HG02852 (cell line): Measurements from ENCODE around the gene ADCY5.

Experiments used
- ATAC-seq: cut with Tn5 transposase; IDR thresholded peaks from one replicate; pipeline ENCODE4 v1.9.1; 2021; ENCODE audit warnings: mild to moderate bottlenecking, moderate library complexity; ENCODE audit not compliant: unreplicated experiment

The ADCY5 gene

GRCh38 chr3:123388811-123389627 is 59.9 kb downstream of the ADCY5 start:
- no peak for ATAC-seq

- ATAC-seq = no peak
These were observed 60.8 kb downstream of the ADCY5 start for GRCh38 chr3:123388042-123388441.

DNA sequence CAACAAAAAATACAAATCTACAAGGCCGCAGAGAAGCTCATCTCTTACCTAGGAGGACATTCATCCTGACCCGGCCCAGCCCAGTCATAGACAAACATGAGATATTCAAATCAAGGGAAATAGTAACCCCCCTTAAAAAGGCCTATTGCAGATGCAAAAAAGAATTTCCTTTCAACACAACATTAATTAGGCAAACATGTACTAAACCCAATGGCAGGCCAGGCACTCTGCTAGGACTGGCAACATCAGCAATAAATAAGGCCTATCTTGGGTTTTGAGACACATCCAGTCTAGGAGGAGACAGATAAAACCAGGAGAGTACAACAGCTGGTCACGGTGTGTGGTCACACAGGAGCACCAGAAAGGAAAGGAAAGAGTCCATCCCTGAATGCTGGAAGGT is 61.4 kb downstream of the ADCY5 start:
- no peak for ATAC-seq

GRCh38 chr3:123386477-123387040 is 62.3 kb downstream of the ADCY5 start:
- ATAC-seq = no peak

- ATAC-seq = no peak
These were observed 62.9 kb downstream of the ADCY5 start for GRCh38 chr3:123385981-123386380.

GRCh38 chr3:123385499-123385898 is 63.4 kb downstream of the ADCY5 start:
- no peak for ATAC-seq

DNA sequence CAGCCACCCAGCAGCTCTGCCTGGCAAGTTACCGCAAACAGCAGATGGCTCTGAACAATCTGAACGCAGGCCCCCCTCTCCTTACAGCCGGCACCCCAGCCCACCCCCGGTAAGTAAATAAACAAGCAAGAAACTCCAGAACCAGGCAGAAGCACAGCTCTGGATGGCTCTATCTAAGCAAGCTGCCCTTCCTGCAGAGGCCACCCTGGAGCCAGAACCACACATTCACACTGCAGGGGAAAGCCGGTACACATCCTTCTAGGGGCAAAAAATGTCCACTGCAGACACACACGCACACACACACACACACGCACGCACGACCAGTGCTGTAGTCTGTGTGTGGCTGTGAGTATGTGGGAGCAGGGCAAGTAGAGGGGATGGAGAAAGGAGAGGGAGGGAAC is 63.9 kb downstream of the ADCY5 start:
- no peak for ATAC-seq

DNA sequence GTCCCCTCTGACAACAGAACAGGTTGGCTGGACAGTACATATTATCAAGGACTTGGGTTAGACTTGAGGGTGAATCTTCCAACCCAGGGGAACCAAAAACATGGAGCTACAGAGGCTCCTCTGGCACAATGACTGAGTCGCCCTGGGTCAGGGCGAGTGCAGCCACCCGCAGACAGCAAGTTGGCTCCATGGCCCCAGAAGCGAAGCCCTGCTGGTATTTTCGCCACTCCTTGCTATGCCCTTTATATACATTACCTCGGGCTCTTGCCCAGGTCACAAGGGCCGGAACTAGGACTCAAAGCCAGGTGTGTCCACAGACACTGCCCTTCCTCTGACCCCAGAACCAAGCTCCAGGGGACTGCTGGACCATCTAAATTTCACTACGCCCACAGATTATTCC is 64.6 kb downstream of the ADCY5 start:
- no peak for ATAC-seq

DNA sequence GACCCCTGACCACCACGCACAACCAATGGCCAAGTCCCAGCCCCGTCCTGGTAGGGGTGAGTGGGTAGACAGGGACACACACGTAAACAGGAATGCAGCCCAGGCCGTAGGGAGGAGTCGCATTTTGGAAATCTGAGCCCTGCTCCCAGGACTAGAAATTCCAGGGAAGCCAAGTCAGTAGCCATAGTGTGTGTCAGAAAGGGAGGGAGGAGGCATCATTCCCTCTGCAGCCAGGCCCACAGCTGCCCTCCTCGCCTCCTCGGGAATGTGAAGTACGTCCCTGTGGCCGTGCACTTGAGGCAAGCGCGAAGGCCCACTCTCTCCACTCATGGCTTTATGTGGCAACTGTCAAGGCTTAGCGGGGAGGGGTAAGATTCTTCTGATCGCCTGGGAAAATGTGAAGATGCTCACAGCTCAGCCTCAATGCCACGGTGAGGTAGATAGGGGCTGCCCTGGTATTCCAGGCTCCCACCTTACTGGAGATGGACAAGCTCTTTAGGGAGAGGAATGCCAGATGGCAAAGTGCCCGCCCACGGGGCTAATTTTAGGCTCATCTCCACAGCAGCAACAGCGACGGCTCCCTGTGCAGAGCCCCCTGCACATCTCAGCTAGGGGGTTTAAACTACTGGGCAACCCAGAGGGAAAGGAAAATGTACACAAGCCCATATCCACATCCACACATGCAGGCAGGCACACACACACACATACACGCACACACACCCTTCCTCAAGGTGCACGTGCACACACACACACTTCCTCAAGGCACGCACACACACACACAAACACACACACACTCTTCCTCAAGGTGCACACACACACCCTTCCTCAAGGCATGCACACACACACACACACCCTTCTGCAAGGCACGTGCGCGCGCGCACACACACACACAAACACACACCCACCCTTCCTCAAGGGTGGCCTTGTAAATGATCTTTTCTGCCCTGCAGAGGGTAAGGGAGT is 65.5 kb downstream of the ADCY5 start:
- ATAC-seq = no peak

- ATAC-seq = no peak
These were observed 68.6 kb downstream of the ADCY5 start for GRCh38 chr3:123380261-123380660.

GRCh38 chr3:123379041-123379830 is 69.7 kb downstream of the ADCY5 start:
- no peak for ATAC-seq

- ATAC-seq = no peak
These were observed 70.4 kb downstream of the ADCY5 start for GRCh38 chr3:123378409-123378915.

DNA sequence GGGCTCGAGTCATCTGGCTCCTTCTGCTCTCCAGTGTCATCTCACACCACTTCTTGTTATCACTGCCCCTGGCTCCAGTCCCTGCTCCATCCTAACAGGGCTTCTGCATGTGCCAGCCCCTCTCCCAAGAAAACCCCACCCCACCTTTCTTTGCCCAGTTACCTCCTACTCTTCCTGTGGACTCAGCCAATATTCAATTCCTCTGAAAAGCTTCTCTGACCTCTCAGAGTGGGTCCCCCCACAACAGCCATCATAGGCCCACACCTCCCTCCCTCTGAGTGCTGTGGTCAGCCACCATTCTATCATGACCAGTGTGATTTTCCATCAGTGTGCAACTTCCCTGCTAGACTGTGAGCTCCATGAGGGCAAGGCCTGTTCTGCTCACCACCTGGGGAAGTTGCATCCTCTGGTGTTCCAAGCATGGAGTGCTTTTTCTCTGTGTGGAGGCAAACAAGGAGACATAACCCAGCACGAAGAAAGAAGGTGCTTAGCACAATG is 71.6 kb downstream of the ADCY5 start:
- no peak for ATAC-seq

DNA sequence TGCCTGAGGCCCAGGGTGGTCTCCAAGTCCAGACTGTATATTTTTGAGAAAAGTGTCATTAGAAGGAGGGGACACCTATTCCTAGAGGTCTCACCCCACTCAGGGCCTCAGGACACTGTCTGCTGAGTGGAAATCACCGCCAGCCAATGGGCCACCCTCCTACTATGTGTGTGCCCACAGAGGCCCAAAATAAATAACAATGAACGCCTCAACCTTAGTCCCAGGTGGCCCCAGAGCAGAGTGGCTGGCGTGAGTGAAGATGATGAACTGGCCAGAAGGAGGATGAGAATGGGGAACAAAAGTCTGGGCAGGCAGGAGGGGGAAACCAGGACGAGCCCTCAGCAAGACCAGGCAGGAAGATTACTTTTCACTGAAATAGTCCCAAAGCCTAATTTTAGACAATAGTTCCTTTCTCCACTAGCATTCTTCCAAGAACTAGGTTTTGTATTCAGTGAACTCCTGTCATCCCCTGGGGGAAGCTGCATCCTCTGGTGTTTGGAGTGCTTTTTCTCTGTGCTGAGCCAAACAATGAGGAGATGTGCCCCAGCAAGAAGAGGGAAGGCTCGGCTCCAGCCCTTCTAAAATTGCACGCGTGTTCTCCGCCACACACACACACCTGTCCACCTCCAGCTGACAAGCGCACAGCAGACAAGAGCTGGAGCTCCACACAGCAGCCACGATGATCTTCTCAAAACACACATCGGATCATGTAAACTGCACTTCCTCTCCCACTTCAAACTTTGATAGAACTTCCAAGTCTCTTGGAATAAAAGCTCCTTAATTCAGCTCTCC is 72.2 kb downstream of the ADCY5 start:
- no peak for ATAC-seq

- no peak for ATAC-seq
These were observed 73.6 kb downstream of the ADCY5 start for GRCh38 chr3:123375014-123375940.

DNA sequence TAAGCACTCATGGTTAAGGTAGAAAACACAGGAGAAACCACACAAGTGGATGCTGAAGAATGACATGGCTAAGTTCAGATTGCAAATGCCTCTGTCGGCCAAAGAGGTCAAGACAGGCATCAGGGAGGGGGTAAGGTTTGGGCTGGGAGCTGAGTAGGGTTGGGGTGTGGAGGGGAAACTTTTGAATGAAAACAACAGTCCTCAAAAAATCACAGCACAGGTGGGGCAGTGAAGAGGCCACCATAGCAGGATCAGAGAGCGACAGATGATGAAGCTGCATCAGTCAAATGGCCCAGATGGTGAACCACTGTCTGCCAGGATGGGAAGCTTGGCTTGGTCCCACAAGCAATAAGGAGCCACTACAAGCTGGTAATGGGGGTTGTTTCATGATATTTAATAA is 74.9 kb downstream of the ADCY5 start:
- ATAC-seq = no peak

DNA sequence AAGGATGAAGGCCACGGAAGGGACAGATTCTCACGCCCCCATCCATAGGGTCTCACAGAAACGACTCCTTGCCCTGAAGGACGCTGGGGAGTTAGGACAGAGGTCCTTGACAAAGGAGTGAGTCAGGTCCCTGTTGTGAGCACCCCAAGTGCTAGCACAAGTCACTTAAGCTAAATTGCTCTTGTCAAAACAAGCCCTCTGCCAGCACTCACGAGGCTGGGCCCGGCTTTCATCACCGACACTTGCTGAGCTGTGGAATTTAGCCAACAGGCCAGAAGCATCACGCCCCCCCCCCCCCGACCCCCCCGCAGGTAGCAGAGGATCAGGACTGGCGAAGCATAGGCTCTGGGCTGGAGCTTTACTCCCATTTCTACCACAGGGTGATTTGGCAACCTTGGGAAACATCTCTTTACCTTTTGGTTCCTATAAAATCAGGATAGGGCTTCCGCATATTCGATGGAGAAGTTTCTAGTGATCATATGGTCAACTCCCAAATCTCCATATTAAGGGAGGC is 75.4 kb downstream of the ADCY5 start:
- no peak for ATAC-seq
